NCI-H524 treated with DMSO at 0.1 percent for 48 hours (cell line): ENCODE measurements around the gene PPP2R5E.
"Not testable (repeated sequence)": the region's sequence is repeated elsewhere in the genome, so short reads cannot be mapped to it uniquely, and the experiment has no call there.

Experiments used
- DNase-seq: peaks from one replicate; lab custom pipeline; 2025; lab: John Stamatoyannopoulos, UW

Gene PPP2R5E

GRCh38 chr14:63522511-63522910 lies 20.7 kb downstream of the PPP2R5E start:
- DNase-seq, result not testable (repeated sequence)

GRCh38 chr14:63517354-63517753 lies 25.8 kb downstream of the PPP2R5E start:
- no peak for DNase-seq

GRCh38 chr14:63515240-63515639 lies 27.9 kb downstream of the PPP2R5E start:
- no peak for DNase-seq

GRCh38 chr14:63513756-63514155 lies 29.4 kb downstream of the PPP2R5E start:
- no peak for DNase-seq

GRCh38 chr14:63512861-63513260 lies 30.3 kb downstream of the PPP2R5E start:
- DNase-seq, result no peak

- no peak for DNase-seq
These were observed 32.6 kb downstream of the PPP2R5E start for GRCh38 chr14:63510538-63510937.

- no peak for DNase-seq
These were observed 35.1 kb downstream of the PPP2R5E start for GRCh38 chr14:63508033-63508432.

- no peak for DNase-seq
These were observed 38.5 kb downstream of the PPP2R5E start for GRCh38 chr14:63504648-63505047.

- no peak for DNase-seq
These were observed 41.7 kb downstream of the PPP2R5E start for GRCh38 chr14:63501429-63501828.

- DNase-seq, result no peak
These were observed 43.4 kb downstream of the PPP2R5E start for GRCh38 chr14:63499701-63500250.

- no peak for DNase-seq
These were observed 46.3 kb downstream of the PPP2R5E start for GRCh38 chr14:63496837-63497400.

GRCh38 chr14:63493246-63493645 lies 49.9 kb downstream of the PPP2R5E start:
- peak; percentile 44 for DNase-seq

- DNase-seq, result no peak
These were observed 50.8 kb downstream of the PPP2R5E start for GRCh38 chr14:63492391-63492790.

- DNase-seq, result no peak
These were observed 55.5 kb downstream of the PPP2R5E start for GRCh38 chr14:63487724-63488123.

GRCh38 chr14:63486738-63487137 lies 56.4 kb downstream of the PPP2R5E start:
- DNase-seq, result no peak

- no peak for DNase-seq
These were observed 59.9 kb downstream of the PPP2R5E start for GRCh38 chr14:63483315-63483714.

- DNase-seq, result no peak
These were observed 62.6 kb downstream of the PPP2R5E start for GRCh38 chr14:63480599-63480998.

- DNase-seq, result no peak
These were observed 64.7 kb downstream of the PPP2R5E start for GRCh38 chr14:63478437-63478852.

GRCh38 chr14:63478010-63478409 lies 65.2 kb downstream of the PPP2R5E start:
- no peak for DNase-seq

GRCh38 chr14:63477556-63477955 lies 65.6 kb downstream of the PPP2R5E start:
- no peak for DNase-seq

GRCh38 chr14:63475761-63476160 lies 67.4 kb downstream of the PPP2R5E start:
- DNase-seq, result no peak

- no peak for DNase-seq
These were observed 68.3 kb downstream of the PPP2R5E start for GRCh38 chr14:63474844-63475243.

GRCh38 chr14:63474111-63474510 lies 69.1 kb downstream of the PPP2R5E start:
- no peak for DNase-seq
